Epidermal melanocyte (primary cell): Measurements from ENCODE around the gene OR56A3.
A peak's percentile ranks its signal among the peaks of the same experiment; 100 is the strongest.

ENCODE experiments used
- DNase-seq: peaks from one replicate; pipeline ENCODE4 v3.0.0; 2011; ENCODE audit warnings: low spot score; ENCODE audit not compliant: insufficient read length

OR56A3 gene

DNA sequence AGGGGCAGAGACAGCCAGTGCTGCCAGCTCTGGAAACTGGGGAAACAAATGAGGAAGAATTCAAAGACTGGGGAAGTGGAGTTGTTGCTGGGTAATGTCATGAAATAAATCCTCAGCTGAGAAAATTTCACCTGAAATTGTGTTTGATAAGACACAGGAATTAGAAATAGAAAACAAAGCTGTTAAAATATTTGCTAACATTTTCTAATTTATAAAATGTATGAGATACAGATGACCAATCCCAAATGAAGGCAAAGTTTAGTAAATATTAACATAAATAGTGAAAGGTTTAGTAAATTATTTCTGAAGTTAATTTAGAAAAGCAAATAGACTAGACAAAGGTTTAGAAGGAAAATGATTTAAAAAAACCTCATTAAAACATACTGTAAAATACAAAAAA, 26.3 kb downstream of the OR56A3 start, which contains the start of gene OR56A5:
Gene OR56A5 (minus strand): TSS at position 101 of the 400 bp plus-strand sequence. CDS start 0 bp downstream, at position 101.
- DNase-seq: no peak

GRCh38 chr11:5973530-5973929, 31.5 kb downstream of the OR56A3 start:
- DNase-seq: no peak

DNA sequence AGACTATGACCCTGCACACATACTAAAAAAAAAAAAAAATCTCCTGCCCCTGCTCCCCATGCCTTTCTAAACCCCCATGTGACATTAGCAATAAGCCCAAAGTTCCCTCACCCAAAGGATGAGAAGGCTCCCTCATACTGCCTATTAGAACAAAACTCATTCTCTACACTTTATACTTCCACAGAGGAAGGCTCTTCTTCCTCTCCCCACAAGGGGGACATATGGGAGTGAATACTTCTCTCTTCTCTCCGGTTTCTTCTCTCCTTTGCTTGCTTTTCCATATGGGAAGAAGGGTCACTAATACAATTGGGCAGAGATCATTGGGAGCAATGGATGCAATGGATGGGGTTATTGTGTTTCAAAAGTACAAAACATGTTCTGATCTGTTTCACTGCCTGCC, 41.4 kb downstream of the OR56A3 start:
- no peak for DNase-seq

DNA sequence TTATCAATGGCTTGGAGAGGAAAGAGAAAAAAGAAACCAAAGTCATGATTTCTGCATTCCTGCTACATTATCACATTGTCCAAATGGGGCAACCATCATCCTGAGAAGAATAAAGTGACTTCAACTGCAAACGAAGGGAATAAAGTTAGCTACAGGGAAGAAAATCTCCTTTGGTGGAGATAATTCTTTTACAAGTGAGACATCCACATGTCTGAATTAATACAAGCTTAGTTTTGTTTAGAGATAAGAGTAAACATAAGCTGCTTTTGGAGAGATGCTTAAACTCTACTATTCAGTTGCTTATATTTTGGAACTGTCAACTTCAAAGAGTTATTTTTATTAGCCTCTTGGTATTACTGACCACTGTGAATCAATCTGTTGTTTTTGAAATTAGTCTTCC, 44.8 kb downstream of the OR56A3 start, which contains the start of gene OR52L1:
Gene OR52L1 (minus strand): TSS at position 101 of the 400 bp plus-strand sequence. CDS start 55 bp downstream, at position 46.
- DNase-seq: no peak

GRCh38 chr11:5989203-5989602, 47.2 kb downstream of the OR56A3 start:
- no peak for DNase-seq

DNA sequence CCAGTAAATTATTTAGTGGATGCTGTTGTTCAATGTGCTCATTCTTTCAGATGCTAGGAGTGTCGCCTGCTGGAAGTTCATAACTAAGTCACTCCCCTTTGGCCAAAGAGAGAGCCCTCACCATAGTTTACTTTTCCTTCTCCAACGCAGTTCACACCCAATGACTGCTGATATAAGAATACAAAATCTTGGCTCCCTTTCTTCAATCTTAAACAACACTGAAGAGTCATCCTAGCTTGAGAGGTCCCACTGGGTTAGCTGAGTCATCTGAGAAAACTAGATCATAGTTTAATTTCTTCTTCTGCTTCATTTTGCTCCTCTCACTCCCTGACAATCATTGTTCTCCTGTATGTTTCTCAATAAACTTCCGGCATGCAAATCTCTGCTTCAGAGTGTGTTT, 50.1 kb downstream of the OR56A3 start:
- DNase-seq: no peak

GRCh38 chr11:5992604-5993251, 50.7 kb downstream of the OR56A3 start:
- DNase-seq: peak; percentile 50

GRCh38 chr11:5994791-5995190, 52.7 kb downstream of the OR56A3 start:
- no peak for DNase-seq
